NCI-H2196 (cell line): Measurements from ENCODE around the gene CXorf65.

Experiments used
- DNase-seq: peaks from one replicate; lab custom pipeline; 2025; ENCODE audit not compliant: unreplicated experiment; lab: John Stamatoyannopoulos, UW

Gene CXorf65

DNA sequence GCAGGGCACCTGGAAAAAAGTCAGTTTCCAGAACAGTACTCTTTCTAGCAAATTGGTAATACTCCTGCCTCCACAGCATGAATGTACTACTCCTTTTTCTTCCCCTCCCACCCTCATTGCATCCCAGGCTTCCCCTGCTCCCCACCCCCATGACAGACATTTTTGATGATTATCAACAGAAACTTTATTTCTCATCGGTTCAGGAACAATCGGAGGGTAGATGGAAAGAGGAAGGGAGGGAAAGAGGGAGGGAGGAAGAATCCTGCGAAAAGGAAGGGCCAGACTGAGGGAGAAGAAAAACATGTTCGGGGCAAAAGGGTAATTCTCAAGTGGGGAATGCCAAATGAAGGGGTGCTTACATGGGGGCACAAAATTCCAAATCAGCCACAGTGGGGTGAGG, 705 bp upstream of the CXorf65 start:
- no peak for DNase-seq

DNA sequence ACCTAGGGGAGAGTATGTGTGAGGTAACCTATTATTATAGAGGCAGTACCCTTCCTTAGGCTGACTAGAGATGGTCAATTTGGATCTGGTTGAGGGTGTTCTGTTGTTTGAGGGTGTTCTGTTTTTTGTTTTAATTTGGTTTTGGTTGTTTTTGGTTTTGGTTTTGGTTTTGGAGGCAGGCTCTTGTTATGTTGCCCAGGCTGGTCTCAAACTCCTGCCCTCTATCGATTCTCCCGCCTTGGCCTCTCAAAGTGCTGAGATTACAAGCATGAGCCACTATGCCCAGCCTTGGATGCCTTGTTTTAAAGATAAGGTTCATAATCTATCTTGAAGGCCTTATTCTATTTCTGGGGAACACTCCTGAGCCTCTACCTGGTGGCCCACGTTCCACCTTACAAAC, 912 bp downstream of the CXorf65 start:
- DNase-seq = no peak

DNA sequence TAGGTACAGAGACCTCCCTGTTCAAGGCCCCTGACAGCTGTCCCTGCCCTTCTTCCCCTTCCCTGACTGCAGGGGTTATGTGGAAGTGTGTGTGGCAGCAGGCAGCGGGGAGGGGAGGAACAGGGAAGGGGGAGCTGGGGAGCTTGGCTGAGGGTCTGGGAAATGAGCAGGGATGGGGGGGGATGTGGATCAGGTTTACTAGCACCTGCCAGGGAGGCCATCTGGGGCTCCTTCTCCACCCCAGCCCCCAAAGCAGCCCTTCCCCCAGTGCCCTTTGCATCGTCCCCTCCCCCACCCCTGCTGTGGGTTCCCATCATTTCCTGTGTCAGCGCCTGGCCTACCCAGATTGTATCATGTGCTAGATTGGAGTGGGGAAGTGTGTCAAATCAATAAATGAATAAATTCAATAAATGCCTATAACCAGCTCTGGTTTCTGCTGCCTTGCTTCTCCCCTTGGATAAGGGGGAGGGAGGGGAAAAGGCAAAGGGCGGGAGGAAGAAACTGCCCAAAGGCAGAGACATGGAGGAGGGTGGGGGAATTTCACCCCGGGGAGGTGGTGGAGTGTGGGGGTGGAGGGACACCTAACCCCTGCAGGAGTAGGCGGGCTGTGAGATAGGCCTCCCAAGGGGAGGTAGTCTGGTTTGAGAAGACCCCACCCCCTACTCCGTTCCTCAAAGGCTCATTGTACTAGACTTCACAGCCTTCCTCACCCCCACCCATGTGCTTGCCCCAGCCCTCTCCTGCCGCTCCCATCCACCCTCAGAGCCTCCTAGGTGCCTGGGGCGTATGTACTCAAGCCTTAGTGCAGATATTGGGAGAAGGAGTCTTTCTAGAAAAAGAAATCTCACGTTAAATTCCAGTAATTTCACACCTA, 3.2 kb downstream of the CXorf65 start:
- DNase-seq = no peak

DNA sequence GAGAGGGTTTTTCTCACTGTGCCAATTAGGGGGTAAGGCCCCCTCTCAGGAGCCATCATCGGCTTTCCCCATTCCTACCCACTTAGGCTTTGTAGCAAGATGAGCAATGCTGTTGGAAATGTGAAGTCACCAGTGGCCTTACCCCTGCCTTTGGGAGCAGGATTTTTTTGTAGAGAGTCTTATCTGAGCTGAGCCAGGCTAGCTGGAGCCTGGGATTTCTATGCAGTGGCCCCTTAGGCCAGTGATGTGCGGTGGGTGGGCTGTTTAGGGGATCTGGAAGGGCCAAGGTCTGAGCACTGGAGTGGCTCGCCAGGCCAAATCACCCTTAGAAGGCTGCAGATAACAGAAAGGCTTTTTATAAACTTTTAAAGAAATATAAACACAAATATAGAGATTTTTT, 4.2 kb downstream of the CXorf65 start:
- DNase-seq = no peak

DNA sequence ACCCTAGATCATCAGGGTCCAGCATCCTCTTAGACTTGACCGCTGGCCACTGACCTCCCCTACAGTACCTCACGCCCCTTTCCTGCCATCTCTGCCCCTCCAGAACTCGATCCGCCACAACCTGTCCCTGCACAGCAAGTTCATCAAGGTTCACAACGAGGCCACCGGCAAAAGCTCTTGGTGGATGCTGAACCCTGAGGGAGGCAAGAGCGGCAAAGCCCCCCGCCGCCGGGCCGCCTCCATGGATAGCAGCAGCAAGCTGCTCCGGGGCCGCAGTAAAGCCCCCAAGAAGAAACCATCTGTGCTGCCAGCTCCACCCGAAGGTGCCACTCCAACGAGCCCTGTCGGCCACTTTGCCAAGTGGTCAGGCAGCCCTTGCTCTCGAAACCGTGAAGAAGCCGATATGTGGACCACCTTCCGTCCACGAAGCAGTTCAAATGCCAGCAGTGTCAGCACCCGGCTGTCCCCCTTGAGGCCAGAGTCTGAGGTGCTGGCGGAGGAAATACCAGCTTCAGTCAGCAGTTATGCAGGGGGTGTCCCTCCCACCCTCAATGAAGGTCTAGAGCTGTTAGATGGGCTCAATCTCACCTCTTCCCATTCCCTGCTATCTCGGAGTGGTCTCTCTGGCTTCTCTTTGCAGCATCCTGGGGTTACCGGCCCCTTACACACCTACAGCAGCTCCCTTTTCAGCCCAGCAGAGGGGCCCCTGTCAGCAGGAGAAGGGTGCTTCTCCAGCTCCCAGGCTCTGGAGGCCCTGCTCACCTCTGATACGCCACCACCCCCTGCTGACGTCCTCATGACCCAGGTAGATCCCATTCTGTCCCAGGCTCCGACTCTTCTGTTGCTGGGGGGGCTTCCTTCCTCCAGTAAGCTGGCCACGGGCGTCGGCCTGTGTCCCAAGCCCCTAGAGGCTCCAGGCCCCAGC, 5.7 kb downstream of the CXorf65 start:
- no peak for DNase-seq

DNA sequence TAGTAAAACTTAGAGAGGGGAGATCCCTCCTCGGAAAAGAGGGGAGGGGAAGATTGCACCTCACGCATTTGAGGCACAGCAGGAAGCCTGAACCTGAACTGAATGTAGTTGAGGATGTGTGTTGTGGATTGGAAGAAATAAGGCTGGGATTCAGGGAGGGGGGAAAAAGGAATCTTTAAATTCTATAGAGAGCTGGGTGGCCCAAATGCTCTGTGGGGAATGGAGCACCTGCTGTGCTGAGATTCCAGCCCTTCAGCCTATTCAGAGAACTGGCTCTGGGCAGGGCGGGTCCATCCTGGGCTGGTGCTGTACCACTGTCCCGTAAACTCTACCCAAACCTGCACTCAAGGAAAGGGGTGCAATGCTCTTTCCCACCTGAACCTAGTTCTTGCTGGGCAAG, 6.8 kb downstream of the CXorf65 start:
- DNase-seq = no peak

DNA sequence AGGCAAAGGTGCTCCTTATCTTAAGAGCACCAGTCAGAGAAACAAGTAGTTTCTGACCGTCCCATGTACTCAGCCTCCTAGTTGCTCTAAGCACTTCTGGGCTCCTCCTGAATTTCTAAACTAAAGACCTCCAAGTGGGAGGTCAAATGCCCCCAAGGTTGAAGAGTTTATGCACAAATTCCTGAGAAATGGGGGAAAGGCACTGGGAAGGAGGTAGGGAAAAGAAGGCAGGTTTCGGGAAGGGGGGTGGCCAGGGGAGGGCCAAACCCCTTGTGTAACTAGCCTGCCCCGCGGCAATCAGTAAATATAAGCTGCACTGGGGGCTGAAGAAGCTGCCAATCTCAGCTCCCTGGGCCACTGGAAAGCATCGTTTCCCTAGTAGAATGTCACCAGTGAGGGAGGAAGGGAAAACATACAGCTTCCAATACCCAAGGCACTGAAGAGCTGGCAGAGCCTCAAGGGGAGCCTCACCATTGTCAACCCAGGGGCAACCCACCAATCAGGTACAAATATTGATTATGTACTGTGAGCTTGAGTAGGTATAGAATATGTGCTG, 7.5 kb downstream of the CXorf65 start:
- DNase-seq = no peak

DNA sequence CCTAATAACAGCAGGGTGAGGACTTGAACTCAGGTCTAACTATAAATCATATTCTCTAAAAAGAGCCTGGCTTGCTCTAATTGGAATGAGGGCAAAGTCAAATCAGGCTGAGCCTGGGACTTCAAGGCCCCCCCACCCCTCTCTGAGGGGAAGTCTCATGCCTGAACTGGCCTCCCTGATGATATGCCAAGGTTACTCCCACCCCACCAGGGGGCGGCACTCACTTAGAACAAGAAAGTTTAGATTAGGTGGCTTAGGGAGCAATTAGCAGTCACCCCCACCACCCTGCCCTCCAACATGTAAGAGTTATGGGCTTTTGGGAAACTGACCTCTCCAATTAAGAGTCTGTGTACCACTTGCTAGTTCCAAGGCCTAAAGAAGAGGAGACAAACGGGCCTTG, 8.2 kb downstream of the CXorf65 start:
- no peak for DNase-seq

DNA sequence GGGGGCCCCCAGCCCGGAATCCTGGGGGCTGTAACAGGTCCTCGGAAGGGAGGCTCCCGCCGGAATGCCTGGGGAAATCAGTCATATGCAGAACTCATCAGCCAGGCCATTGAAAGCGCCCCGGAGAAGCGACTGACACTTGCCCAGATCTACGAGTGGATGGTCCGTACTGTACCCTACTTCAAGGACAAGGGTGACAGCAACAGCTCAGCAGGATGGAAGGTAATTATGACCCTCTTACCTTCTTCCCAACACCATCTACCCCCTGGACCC, 9.8 kb downstream of the CXorf65 start:
- DNase-seq = no peak

DNA sequence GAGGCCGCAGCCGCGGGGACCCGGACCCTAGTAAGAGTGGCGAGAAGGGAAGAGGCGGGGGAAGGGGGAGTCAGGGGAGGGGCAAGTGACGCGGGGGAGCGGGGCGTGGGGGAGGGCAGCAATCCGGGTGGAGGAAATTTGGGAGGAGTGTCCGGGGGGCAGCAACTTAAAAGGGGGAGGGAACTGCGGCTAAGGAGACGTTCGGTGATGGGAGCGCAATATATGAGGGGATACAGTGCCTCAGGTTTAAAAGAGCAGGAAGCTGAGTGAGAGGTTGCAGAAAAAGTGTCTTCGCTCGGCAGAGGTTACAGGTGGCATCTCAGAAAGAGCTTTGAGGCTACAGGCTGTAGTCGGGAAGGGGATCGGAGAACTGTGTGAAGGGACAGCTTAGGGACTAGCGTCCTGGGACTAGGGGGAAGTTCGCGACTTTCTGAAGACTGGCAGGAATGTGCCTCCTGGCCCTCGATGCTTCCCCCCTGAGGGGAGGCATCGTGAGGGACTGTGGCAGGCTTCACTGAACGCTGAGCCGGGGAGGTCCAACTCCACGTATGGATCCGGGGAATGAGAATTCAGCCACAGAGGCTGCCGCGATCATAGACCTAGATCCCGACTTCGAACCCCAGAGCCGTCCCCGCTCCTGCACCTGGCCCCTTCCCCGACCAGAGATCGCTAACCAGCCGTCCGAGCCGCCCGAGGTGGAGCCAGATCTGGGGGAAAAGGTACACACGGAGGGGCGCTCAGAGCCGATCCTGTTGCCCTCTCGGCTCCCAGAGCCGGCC, 10.4 kb downstream of the CXorf65 start:
- no peak for DNase-seq

DNA sequence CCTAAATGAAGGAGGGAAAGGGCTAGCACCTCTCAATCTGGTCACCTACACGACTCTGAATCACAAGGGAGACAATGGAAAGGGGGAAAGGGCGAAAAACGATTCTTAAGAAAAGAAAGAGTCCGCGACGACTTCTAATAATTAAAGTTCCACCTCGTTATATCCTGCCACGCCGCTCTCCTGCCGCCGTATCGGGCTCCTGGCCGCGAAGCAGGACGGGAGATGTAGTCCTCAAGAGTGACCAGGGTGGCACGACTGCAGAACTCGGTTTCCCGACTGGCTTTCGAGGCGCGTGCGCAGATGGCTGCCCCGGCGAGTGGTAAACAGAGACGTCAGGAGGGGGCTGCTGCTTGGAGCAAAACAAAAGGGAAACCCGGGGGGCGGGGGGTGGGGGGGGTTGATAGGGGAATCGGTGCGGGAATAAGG, 11.0 kb downstream of the CXorf65 start, which contains the start of gene FOXO4:
FOXO4 (plus strand) TSS at position 297 of the 426 bp plus-strand sequence. CDS start 678 bp downstream, outside the sequence.
- peak; percentile 71 for DNase-seq

DNA sequence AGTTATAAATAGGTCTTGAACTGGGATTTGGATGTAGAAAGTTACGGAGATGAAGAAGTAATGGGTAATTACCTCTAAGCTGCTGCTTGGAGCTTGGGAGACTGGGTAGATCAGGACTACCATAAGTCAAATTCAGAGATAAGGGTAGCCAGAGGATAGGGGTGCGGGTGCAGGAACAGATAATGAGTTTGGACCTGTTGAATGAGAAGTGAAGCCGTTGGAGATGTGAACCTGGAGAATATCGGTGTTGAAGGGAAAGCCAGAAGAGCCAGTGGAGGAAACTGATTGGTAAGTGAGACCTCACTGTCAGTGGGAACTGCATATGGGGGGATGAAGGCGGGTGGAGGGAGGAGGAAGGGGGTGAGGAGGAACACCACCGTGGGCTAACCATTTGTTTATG, 11.5 kb downstream of the CXorf65 start:
- no peak for DNase-seq

DNA sequence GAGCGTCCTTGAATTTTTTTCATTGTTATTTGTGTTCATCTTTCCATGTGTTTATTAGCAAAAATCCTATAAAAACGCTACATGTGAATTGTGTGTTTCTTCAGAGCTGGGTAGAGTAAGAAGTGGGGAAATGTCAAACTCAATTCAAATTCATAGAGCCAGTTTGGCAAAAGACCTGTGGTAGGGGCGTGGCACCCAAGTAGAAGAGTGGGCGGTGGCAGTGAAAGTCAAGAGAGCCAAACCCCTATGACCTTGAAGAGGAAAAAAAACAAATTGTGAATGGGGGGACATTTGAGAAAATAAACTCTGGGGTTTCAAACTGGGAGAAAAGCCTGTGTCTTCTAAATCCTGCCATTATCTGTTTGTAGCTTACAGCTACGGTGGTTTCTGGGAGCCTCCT, 15.3 kb downstream of the CXorf65 start:
- DNase-seq = no peak

DNA sequence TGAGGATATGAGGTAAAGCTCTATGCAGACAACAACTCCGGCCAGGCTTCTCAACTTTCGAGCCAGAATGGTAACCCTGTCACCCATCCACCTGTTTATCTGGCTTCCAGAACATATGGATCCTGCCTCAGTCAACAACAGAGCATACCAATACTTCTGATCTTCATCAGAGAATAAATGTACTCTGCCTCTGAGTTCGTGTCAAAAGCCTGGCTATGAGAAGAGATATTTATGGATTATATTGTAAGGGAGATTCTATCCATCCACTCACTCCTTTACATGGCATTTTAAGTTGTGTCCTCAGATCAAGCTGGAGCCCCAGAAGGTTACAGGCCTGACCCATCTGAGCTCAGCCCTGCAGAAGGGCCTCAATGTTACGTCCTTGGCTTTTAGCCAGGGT, 20.6 kb downstream of the CXorf65 start:
- no peak for DNase-seq

DNA sequence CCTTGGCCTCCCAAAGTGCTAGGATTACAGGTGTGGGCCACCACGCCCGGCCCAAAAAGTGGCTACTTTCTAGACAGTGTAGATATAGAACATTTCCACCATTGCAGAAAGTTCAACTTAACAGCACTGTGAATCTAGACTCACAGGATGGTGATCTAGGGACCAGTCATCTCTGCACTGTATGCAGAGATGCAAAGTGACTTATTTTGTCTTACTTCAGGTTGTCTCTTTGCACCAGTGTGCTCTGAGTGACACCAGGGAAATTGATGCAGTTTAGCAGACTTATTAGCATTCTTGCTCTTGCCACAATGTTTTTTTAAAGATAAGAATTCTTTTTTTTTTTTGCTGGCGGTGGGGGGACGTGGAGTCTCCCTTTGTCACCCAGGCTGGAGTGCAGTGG, 23.7 kb downstream of the CXorf65 start:
- DNase-seq = no peak

DNA sequence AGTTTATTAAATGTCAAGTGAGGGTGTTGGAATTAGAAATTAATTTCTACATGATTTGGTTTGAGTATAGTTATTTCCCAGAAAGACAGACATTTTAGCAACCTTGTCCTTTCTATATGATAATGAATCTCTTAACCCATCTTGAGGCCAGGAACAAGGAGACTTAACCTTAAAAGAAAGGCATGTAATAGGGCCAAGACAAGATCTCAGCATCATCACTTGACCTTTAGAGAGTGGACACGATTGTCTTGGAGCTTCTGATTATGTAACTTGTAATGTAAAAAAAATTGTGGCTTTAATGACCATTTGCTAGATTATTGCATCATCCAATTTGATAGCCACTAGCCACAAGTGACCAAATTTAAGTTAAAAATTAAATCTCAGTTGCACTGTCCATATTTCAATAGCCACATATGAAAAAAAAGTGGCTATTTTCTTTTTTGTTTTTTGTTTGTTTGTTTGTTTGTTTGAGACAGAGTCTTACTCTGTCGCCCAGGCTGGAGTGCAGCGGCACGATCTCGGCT, 24.4 kb downstream of the CXorf65 start:
- DNase-seq = no peak

DNA sequence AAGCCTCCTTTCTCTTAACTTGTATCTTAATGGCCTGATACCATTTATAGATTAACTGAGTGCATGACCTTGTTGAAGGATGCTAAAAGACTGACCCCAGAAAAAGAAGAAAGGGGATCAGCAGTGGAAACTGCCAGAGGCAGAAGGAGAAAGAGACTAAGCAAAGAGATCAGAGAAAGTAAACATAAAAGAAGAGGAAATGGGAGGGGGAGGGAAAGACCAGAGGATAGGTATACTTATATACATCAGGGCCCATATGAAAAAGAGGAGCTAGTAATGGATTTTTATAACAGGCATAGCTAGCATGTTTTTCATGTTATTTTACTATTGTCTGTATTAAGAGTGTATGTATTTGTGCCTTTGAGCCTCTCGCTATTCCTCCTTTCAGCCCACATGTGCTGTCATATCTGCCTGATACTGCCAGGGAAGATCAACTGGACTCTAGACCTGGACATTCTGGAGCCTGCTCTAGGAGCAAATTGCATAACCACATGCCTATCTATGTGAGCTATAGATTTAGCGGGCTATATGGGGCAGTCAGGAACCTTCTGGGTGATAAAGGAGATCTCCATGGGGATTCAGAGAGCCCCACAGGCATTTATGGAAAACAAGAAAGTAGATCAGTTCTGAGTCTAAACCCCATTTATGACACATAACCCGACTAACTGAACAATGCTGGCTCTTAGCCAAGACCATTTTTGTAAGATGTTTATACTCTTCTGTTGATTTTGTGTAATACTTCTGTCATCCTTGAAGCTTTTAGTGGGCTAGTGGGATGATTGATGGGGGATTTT, 25.0 kb downstream of the CXorf65 start:
- no peak for DNase-seq

DNA sequence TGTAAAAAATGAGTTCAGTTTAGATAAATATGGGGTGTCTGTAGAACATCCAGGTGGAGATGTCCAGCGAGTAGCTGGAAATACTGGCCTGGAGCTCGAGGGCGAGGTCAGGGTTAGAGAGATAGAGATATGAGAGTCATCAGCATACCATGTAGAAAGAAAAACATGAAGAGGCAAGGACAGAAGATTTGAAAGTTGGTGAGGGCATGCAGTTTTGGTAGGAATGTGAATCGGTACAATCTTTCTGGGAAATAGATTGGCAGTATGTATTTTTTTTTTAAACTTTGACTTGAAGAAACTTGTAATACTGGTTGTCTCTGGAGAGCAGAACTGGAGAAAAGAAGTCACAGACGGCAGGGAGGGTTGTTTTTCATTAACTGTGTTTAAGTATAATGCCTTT, 36.0 kb downstream of the CXorf65 start:
- DNase-seq = no peak

DNA sequence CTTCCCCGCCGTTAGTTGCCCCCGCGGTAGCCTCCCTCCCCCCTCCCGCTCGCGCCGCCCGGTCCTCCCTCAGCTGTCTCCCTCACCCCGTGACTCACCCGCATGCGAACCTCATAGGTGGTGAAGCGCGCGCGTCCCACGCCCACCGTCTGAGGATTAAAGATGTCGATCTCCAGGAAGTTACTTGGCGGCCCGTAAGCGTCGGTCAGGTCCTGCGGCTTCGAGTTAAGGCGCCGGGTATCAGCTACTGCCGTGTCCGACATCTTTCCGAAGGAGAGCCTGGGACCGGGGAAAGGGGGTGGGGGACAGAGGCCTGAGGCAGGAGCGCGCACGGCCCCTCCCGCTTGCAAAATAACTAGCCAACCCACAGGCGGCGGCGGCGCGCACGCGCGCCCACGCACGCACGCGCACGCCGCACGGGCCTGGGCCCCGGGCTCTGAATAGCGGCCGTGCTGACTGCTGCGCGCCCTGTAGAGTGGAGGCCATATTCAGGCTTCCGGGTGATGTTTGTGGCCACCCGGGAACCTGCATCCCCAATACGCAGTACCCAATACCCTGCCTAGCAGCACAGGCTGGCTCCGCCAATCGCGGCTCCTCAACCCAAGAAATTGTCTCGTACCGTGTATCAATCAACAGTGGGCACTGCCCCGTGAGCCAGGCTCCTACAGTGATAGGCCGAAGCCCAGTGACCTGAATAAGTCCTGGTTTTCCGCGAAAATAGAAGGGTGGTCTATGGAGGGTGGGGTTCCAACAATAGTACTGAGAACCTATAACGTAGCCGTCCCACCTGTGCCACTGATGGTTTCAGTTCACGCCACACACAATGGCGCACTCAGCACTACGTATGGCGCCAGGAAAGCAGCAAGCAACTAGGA, 38.3 kb downstream of the CXorf65 start, which contains the start of gene SNX12:
SNX12 (minus strand) TSS at position 291 of the 875 bp plus-strand sequence; CDS start at position 263, 28 bp downstream.
- peak; percentile 81 for DNase-seq
